Aorta (tissue), 5 donors: ENCODE measurements around the gene OR10AD1. TPM values are rescaled to one million over a fixed set of nuclear protein-coding genes. Genes with fewer than 3 reads are reported as not detected.
"Not testable (repeated sequence)": the region's sequence is repeated elsewhere in the genome, so short reads cannot be mapped to it uniquely, and the experiment has no call there.

Source experiments
- ATAC-seq: fragments of 200-7000 bp; cut with Tn5 transposase; one replicate; pipeline ENCODE4 v1.9.1; 2022; ENCODE audit warnings: moderate library complexity; ENCODE audit not compliant: low FRiP score
- DNase-seq, 2 donors: peaks; one replicate each; pipeline ENCODE4 v3.0.0-alpha.2; 2020
- H3K27ac ChIP-seq, 2 donors: one replicate each; pipeline ENCODE4 v1.5.1; 2013; ENCODE audit warnings: low read length in 2 of 2, mild to moderate bottlenecking in 2 of 2, moderate library complexity in 2 of 2, control low read depth in 1 of 2, inconsistent platforms in 1 of 2, low read depth in 1 of 2
- H3K27me3 ChIP-seq, 2 donors: one replicate each; pipeline ENCODE4 v1.6.1; 2013; ENCODE audit warnings: control low read depth in 1 of 2, low read length in 1 of 2, mild to moderate bottlenecking in 1 of 2, moderate library complexity in 1 of 2; ENCODE audit not compliant: insufficient read depth in 2 of 2, control insufficient read depth in 1 of 2
- H3K36me3 ChIP-seq, 2 donors: one replicate each; pipeline ENCODE4 v1.6.1; 2013; ENCODE audit warnings: control low read depth in 1 of 2, low read length in 1 of 2, mild to moderate bottlenecking in 1 of 2; ENCODE audit not compliant: insufficient read depth in 2 of 2, control insufficient read depth in 1 of 2
- H3K4me1 ChIP-seq, 2 donors: one replicate each; pipeline ENCODE4 v1.6.1; 2013; ENCODE audit warnings: low read length in 2 of 2, control low read depth in 1 of 2, mild to moderate bottlenecking in 1 of 2, moderate library complexity in 1 of 2; ENCODE audit not compliant: insufficient read depth in 2 of 2, control insufficient read depth in 1 of 2
- H3K4me3 ChIP-seq, 2 donors: one replicate each; pipeline ENCODE4 v1.5.1; 2013; ENCODE audit warnings: low read length in 2 of 2, control low read depth in 1 of 2, mild to moderate bottlenecking in 1 of 2
- H3K9me3 ChIP-seq: one replicate; pipeline ENCODE4 v1.6.1; 2013; ENCODE audit warnings: mild to moderate bottlenecking, low read length; ENCODE audit not compliant: control insufficient read depth
- WGBS, 2 donors: extraction: QIAGEN DNeasy Blood & Tissue Kit; methylation state at CpG; one replicate each; pipeline ENCODE4 v1.1.7; 2013; 5-methylcytosine and 5-hydroxymethylcytosine counted together
- intact Hi-C, 2 donors: fragments of 100-400 bp; cut with DNase I; formaldehyde crosslinking; loops; one replicate each; pipeline versions ENCODE4 v1.14.2 to v1.15.0; 2022
- polyA plus RNA-seq, 2 donors: library from polyadenylated mRNA; stranded (reverse); fragments of 200-250 nt; gene quantifications; one replicate each; pipeline ENCODE4 v1.2.3, GENCODE V29; 2013
- total RNA-seq, 2 donors: library from RNA; stranded (reverse); fragmentation: NEBNext Ultra II Directional; extraction: Animal tissue kit (Norgen Biotek cat#: 25700); gene quantifications; one replicate each; pipeline ENCODE4 v1.2.1, GENCODE V29; 2021
- donor health status: healthy with polysubstance abuse.
- donor health status: Bipolar disorder and iron deficiency.
- donor health status: DM: no; HTN: no; CAD: no.
- donor health status: DM: no; HTN: no; CAD: no.
- donor health status: DM: yes; HTN: yes; CAD: no.

The OR10AD1 gene
- total and polyA plus RNA-seq, 4 donors, result not detected

DNA sequence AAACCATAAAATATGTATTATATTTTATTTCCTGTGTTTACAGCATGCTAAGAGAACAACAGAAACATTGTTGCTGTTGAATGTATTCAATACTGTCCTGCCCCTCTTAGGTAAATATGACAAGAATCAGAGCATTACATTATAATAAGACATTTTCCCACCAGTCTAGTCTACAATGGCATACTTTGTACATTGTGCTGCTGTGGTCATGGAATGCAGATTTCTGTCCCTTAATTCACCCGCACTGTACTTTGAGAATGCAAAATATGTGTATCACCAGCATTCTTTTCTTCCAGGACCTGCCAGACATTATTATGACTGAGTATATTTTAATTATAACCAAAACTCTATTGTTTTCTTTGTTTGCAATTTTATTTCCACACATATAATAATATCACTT, 16.5 kb upstream of the OR10AD1 start:
- H3K4me3 ChIP-seq, result no peak overlapping the region
- DNase-seq (no peak), ATAC-seq (no peak)
- H3K36me3 ChIP-seq, result no peaks in the 10 kb centered on the region
- no peak overlapping the region for H3K27ac ChIP-seq
- H3K9me3 ChIP-seq, result peaks cover 2% of the 10 kb centered on the region
- H3K4me1 ChIP-seq, result no peaks in the 10 kb centered on the region
- H3K27me3 ChIP-seq, result no peaks in the 10 kb centered on the region
- intact Hi-C loops, result no loop called here
- 74 to 85% methylated on average over 1 of the region's 1 CpG for WGBS, 2 donors

DNA sequence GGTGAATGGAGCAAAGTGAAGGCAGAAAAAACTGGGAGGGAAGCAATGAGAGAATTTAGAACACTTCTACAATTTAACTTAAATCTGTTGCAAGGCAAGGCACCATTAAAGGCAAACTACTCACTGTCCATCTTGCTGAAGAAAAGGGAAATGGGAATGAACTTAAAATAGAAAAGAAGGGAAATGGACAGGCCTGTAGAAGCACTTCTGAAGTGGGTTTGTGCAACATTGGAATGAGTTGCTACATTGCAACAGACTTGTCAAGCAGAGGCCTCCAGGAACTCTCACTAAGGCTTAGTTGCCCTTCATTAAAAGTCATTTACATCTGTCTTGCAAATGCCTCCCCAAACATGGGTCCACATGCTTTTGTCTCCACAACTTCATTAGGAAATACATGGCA, 13.7 kb upstream of the OR10AD1 start:
- H3K9me3 ChIP-seq, result no peaks in the 10 kb centered on the region
- H3K27me3 ChIP-seq, result no peaks in the 10 kb centered on the region
- no peak for DNase-seq
- H3K27ac ChIP-seq, result no peak overlapping the region
- H3K4me1 ChIP-seq, result no peaks in the 10 kb centered on the region
- no peak for ATAC-seq
- intact Hi-C loops, result no loop called here
- H3K4me3 ChIP-seq, result no peak overlapping the region
- H3K36me3 ChIP-seq, result no peaks in the 10 kb centered on the region

DNA sequence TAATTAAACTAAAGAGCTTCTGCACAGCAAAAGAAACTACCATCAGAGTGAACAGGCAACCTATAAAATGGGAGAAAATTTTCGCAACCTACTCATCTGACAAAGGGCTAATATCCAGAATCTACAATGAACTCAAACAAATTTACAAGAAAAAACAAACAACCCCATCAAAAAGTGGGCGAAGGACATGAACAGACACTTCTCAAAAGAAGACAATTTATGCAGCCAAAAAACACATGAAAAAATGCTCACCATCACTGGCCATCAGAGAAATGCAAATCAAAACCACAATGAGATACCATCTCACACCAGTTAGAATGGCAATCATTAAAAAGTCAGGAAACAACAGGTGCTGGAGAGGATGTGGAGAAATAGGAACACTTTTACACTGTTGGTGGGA, 6.4 kb upstream of the OR10AD1 start:
- H3K27ac ChIP-seq, H3K4me3 ChIP-seq, intact Hi-C loops, H3K4me1 ChIP-seq, DNase-seq, H3K27me3 ChIP-seq, H3K36me3 ChIP-seq, H3K9me3 ChIP-seq, ATAC-seq: not testable (repeated sequence)
- WGBS, 2 donors, result 96 to 100% methylated on average over 1 of the region's 2 CpGs

- ATAC-seq (no peak), DNase-seq (no peak)
- Histone ChIP-seq H3K4me3 (no peak overlapping the region), H3K27me3 (no peaks in the 10 kb centered on the region), H3K36me3 (no peaks in the 10 kb centered on the region), H3K9me3 (peaks cover 8% of the 10 kb centered on the region), H3K4me1 (peaks cover 0 to 3% of the 10 kb centered on the region in 2 donors), H3K27ac (no peak overlapping the region)
- WGBS, 2 donors, result 90 to 92% methylated on average over 8 of the region's 8 CpGs
- intact Hi-C loops, result no loop called here
These were observed 326 bp downstream of the OR10AD1 start for GRCh38 chr12:48202766-48203165.

- 95 to 98% methylated on average over 3 of the region's 3 CpGs for WGBS, 2 donors
- Histone ChIP-seq H3K27me3 (no peaks in the 10 kb centered on the region), H3K27ac (no peak overlapping the region), H3K9me3 (peaks cover 8% of the 10 kb centered on the region), H3K4me3 (no peak overlapping the region), H3K4me1 (peaks cover 0 to 3% of the 10 kb centered on the region in 2 donors), H3K36me3 (no peaks in the 10 kb centered on the region)
- ATAC-seq (no peak), DNase-seq (no peak)
- intact Hi-C loops, result no loop called here
These were observed 1.6 kb downstream of the OR10AD1 start for GRCh38 chr12:48201516-48201915.

DNA sequence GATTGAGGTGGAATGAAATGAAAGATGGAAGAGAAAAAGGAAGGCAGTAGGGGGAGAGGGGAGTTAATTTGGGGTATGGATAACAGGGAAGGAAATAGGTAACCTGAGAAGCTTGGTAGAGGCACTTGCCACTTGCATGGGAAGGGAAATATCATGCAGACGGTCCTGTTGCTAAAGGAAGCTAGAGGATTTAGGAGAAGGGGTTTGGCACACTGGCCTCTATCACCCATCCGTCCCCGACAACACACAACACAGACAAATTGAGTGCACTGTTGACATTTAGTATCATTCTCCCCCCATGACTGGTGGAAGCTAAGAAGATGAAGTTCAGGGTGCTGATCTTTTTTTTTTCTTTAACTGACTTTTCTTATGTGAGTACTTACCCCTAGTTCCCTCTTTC, 2.0 kb downstream of the OR10AD1 start:
- no peak for DNase-seq
- Histone ChIP-seq H3K4me1 (peaks cover 0 to 3% of the 10 kb centered on the region in 2 donors), H3K36me3 (no peaks in the 10 kb centered on the region), H3K4me3 (no peak overlapping the region), H3K9me3 (peaks cover 8% of the 10 kb centered on the region), H3K27me3 (no peaks in the 10 kb centered on the region), H3K27ac (no peak overlapping the region)
- intact Hi-C loops, result no loop called here
- WGBS, 2 donors, result 89% methylated on average over 3 of the region's 3 CpGs
- no peak for ATAC-seq

- peaks cover 0 to 3% of the 10 kb centered on the region in 2 donors for H3K4me1 ChIP-seq
- H3K36me3 ChIP-seq, result no peaks in the 10 kb centered on the region
- no peak overlapping the region for H3K27ac ChIP-seq
- H3K4me3 ChIP-seq, result no peak overlapping the region
- ATAC-seq, result no peak
- WGBS, 2 donors, result 79 to 86% methylated on average over 3 of the region's 3 CpGs
- H3K27me3 ChIP-seq, result no peaks in the 10 kb centered on the region
- intact Hi-C loops, result no loop called here
- DNase-seq, result no peak
- H3K9me3 ChIP-seq, result peaks cover 5% of the 10 kb centered on the region
These were observed 3.3 kb downstream of the OR10AD1 start for GRCh38 chr12:48199774-48200221.

- Histone ChIP-seq H3K9me3 (peaks cover 2% of the 10 kb centered on the region), H3K27ac (peak overlapping the region in 1 of 2 donors; percentile 98), H3K4me3 (peak overlapping the region; percentile 63 to 73), H3K4me1 (peaks cover 0 to 3% of the 10 kb centered on the region in 2 donors), H3K36me3 (no peaks in the 10 kb centered on the region), H3K27me3 (no peaks in the 10 kb centered on the region)
- DNase-seq (no peak), ATAC-seq (no peak)
- intact Hi-C loops, result no loop called here
- WGBS, 2 donors, result 54 to 58% methylated on average over 10 of the region's 10 CpGs
These were observed 4.1 kb downstream of the OR10AD1 start for GRCh38 chr12:48198985-48199384.

DNA sequence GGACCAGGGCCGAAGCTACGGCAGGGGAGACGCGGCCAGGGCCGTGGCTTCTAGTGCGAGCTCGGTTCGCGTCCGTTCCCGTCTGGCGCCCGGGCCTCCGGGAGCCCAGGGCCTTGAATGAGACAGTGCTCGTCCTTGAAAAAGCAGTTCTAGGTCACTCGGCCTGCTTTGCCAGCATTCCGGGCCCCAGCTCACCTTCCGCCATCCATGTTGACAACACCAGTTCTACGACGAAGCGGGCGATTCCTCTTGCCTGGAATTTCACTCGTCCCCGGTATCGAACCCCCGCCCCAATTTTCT, 4.5 kb downstream of the OR10AD1 start:
- peaks cover 0 to 3% of the 10 kb centered on the region in 2 donors for H3K4me1 ChIP-seq
- DNase-seq, result peak; percentile 61 to 82
- peak; percentile 71 for ATAC-seq
- H3K36me3 ChIP-seq, result no peaks in the 10 kb centered on the region
- no peaks in the 10 kb centered on the region for H3K27me3 ChIP-seq
- H3K27ac ChIP-seq, result peak overlapping the region; percentile 77 to 98
- H3K4me3 ChIP-seq, result peak overlapping the region; percentile 63 to 73
- 6 to 9% methylated on average over 26 of the region's 26 CpGs for WGBS, 2 donors
- intact Hi-C loops, result no loop called here
- no peaks in the 10 kb centered on the region for H3K9me3 ChIP-seq
